Neutrophil (primary cell): ENCODE results near the gene ARHGAP23.

Experiments
- H3K27ac ChIP-seq: fragments of 200-600 bp; sonication (generic); 2 replicates; pipeline ENCODE4 v1.5.1; 2016; ENCODE audit warnings: mild to moderate bottlenecking, moderate library complexity
- H3K27me3 ChIP-seq: fragments of 200-600 bp; sonication (generic); 2 replicates; pipeline ENCODE4 v1.6.0; 2016; ENCODE audit warnings: mild to moderate bottlenecking
- H3K36me3 ChIP-seq: fragments of 200-600 bp; sonication (generic); 2 replicates; pipeline ENCODE4 v1.5.1; 2017
- H3K4me1 ChIP-seq, 2 experiments: fragments of 200-600 bp in 1 of 2; sonication (generic) in 1 of 2; 1 replicate in 1 of 2; 2 replicates in 1 of 2; pipeline versions ENCODE4 v1.5.1 to v1.6.1; 2013 to 2016; ENCODE audit warnings: low read depth in 1 of 2, low read length in 1 of 2, mild to moderate bottlenecking in 1 of 2, moderate library complexity in 1 of 2; ENCODE audit not compliant: control insufficient read depth in 1 of 2, insufficient read depth in 1 of 2
- H3K4me3 ChIP-seq, 2 experiments: fragments of 200-600 bp in 1 of 2; sonication (generic) in 1 of 2; 1 replicate in 1 of 2; 2 replicates in 1 of 2; pipeline ENCODE4 v1.5.1; 2013 to 2016; ENCODE audit warnings: low read depth in 1 of 2, low read length in 1 of 2, mild to moderate bottlenecking in 1 of 2, moderate library complexity in 1 of 2
- H3K9me3 ChIP-seq: fragments of 200-600 bp; sonication (generic); 2 replicates; pipeline ENCODE4 v1.5.1; 2016
- CTCF ChIP-seq: fragments of 200-600 bp; sonication (generic); IDR thresholded peaks from 2 replicates; pipeline ENCODE4 v1.5.1; 2016; ENCODE audit warnings: antibody characterized with exemption

The ARHGAP23 gene

GRCh38 chr17:38507436-38507835 lies 79.2 kb downstream of the ARHGAP23 start:
- Histone ChIP-seq H3K4me1 (peaks cover 4 to 9% of the 10 kb centered on the region in 2 experiments), H3K27ac (no peak overlapping the region), H3K9me3 (no peaks in the 10 kb centered on the region), H3K36me3 (no peaks in the 10 kb centered on the region), H3K27me3 (peaks cover 51% of the 10 kb centered on the region), H3K4me3 (no peak overlapping the region)
- TF ChIP-seq CTCF = no peak

DNA sequence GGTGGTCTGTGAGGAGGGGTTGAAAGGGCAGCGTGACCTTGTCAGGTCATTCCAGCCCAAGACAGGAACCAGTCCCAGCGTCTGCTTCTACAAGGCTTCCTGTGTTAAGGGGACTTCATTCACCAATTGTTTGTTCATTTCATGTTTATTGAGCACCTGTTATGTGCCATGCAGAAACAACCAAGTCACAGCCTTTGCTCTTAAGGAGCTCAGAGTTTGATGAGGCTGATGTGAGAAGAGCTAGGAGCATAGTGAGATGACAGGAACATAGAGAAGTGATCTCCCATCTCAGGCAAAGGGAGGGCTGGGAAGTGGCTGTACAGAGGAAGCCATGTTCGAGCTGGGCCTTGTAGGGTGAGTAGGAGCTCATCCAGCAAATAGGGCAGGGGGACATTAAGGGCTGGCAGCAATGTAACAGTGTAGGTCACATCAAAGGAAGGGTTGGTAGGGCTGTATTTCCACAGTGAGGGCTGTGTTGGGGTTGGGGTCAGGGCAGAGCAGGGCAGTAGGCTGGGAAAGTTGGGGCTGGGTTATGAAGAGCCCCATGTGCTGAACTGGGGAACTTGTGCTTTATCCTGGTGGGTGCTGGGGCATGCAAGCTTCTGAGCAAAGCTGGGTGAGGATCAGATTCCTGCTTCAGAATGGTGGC lies 79.8 kb downstream of the ARHGAP23 start:
- Histone ChIP-seq H3K36me3 (no peaks in the 10 kb centered on the region), H3K4me3 (no peak overlapping the region), H3K4me1 (peaks cover 4 to 9% of the 10 kb centered on the region in 2 experiments), H3K9me3 (no peaks in the 10 kb centered on the region), H3K27me3 (peaks cover 54% of the 10 kb centered on the region), H3K27ac (no peak overlapping the region)
- TF ChIP-seq CTCF = no peak

GRCh38 chr17:38508570-38508950 lies 80.3 kb downstream of the ARHGAP23 start:
- Histone ChIP-seq H3K27me3 (peaks cover 57% of the 10 kb centered on the region), H3K27ac (no peak overlapping the region), H3K9me3 (no peaks in the 10 kb centered on the region), H3K4me1 (peaks cover 4 to 9% of the 10 kb centered on the region in 2 experiments), H3K36me3 (no peaks in the 10 kb centered on the region), H3K4me3 (no peak overlapping the region)
- no peak for TF ChIP-seq CTCF

DNA sequence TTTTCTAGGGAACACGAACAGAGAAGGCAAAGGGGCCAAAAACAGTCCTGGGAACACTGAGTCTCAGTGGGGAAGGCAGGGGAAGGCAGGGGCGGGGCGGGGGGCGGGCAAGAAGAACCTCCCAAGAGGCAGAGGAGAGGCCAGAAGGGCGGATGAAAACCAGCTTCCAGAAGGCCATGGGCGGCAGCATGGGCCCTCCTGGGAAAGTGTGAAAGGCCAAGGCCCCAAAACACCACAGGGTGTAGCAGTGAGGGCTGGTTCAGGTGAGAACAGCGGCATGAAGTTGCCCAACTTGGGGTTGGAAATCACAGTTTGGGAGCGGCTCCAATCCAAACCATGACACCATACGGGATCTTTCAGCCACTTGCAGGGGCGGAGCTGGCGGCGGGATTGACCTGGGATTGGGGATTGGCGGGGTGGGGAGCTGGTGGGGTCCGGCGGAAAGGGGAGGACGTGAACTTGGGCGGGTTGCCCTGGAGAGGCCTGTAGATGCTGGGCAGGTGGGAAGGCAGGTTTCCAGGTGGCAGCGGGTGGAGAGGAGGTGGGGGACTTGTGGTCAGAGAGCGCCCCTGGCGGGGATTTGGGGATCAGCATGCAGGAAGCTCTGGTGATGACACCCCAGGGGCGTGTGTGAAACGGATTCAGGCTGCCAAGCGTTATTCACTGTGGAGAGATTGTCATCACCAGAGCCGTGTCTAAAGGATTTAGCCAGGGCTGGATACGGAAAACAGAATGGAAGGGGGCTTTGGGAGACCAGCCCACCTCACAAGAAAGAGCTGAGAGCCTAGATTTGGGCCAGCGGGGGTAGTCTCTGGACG lies 80.9 kb downstream of the ARHGAP23 start:
- H3K27ac ChIP-seq = no peak overlapping the region
- H3K4me3 ChIP-seq = no peak overlapping the region
- peak; percentile 33 for TF ChIP-seq CTCF
- peaks cover 4 to 9% of the 10 kb centered on the region in 2 experiments for H3K4me1 ChIP-seq
- peaks cover 59% of the 10 kb centered on the region for H3K27me3 ChIP-seq
- no peaks in the 10 kb centered on the region for H3K9me3 ChIP-seq
- no peaks in the 10 kb centered on the region for H3K36me3 ChIP-seq

DNA sequence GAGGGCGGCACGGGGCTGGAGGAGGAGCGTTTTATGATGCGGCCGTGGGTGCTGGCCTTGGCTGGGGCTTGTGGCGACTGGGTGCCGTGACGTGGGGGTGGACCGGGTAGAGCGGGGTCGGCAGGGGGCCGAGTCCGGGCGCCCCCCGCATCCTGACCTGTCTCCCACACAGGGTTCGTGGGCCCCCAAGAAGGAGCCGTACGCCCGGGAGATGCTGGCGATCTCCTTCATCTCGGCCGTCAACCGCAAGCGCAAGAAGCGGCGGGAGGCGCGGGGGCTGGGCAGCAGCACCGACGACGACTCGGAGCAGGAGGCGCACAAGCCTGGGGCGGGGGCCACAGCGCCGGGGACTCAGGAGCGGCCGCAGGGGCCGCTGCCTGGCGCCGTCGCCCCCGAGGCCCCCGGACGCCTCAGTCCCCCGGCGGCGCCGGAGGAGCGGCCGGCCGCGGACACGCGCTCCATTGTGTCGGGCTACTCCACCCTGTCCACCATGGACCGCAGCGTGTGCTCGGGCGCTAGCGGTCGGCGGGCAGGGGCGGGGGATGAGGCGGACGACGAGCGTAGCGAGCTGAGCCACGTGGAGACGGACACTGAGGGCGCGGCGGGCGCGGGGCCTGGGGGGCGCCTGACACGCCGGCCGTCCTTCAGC lies 81.6 kb downstream of the ARHGAP23 start:
- H3K36me3 ChIP-seq = no peaks in the 10 kb centered on the region

More for the DNA sequence above, 81.6 kb downstream of the ARHGAP23 start:
- no peaks in the 10 kb centered on the region for H3K9me3 ChIP-seq
- peaks cover 4 to 9% of the 10 kb centered on the region in 2 experiments for H3K4me1 ChIP-seq
- no peak overlapping the region for H3K27ac ChIP-seq
- no peak for TF ChIP-seq CTCF
- peaks cover 66% of the 10 kb centered on the region for H3K27me3 ChIP-seq
- no peak overlapping the region for H3K4me3 ChIP-seq
